C4-2B (cell line): ENCODE measurements around the gene NKTR.

Source experiments
- ZFX ChIP-seq: fragments of 450-650 bp; IDR thresholded peaks from 2 replicates; pipeline ENCODE4 v1.6.1; 2017
- TF ChIP-seq, protein P1 (sequence below): fragments of 450-650 bp; conservative IDR thresholded peaks from 2 replicates; pipeline ENCODE4 v1.5.1; 2017; ENCODE audit warnings: mild to moderate bottlenecking

- TF ChIP-seq, protein P1, sequence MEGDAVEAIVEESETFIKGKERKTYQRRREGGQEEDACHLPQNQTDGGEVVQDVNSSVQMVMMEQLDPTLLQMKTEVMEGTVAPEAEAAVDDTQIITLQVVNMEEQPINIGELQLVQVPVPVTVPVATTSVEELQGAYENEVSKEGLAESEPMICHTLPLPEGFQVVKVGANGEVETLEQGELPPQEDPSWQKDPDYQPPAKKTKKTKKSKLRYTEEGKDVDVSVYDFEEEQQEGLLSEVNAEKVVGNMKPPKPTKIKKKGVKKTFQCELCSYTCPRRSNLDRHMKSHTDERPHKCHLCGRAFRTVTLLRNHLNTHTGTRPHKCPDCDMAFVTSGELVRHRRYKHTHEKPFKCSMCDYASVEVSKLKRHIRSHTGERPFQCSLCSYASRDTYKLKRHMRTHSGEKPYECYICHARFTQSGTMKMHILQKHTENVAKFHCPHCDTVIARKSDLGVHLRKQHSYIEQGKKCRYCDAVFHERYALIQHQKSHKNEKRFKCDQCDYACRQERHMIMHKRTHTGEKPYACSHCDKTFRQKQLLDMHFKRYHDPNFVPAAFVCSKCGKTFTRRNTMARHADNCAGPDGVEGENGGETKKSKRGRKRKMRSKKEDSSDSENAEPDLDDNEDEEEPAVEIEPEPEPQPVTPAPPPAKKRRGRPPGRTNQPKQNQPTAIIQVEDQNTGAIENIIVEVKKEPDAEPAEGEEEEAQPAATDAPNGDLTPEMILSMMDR = no peak
- TF ChIP-seq ZFX = no peak
These were observed 6.9 kb upstream of the NKTR start for GRCh38 chr3:42593635-42594034.
